Vagina (tissue), 2 donors: ENCODE measurements around the gene DNAH3. TPM values are rescaled to one million over a fixed set of nuclear protein-coding genes. Genes with fewer than 3 reads are reported as not detected.

Source experiments
- DNase-seq, 2 donors: peaks; one replicate each; pipeline ENCODE4 v3.0.0-alpha.2; 2017; ENCODE audit errors: extremely low spot score in 2 of 2
- H3K27ac ChIP-seq: fragments of 200-600 bp; sonication (generic); one replicate; pipeline ENCODE4 v1.5.1; 2019
- H3K27me3 ChIP-seq: fragments of 200-600 bp; sonication (generic); one replicate; pipeline ENCODE4 v1.5.1; 2019
- H3K36me3 ChIP-seq, 2 donors: fragments of 200-600 bp; sonication (generic); one replicate each; pipeline ENCODE4 v1.5.1; 2017 to 2019
- H3K4me1 ChIP-seq: fragments of 200-600 bp; sonication (generic); one replicate; pipeline ENCODE4 v1.5.1; 2019
- H3K4me3 ChIP-seq, 2 donors: fragments of 200-600 bp; sonication (generic); 1 replicate in 1 of 2; 2 replicates in 1 of 2; pipeline ENCODE4 v1.5.1; 2016 to 2019
- H3K9me3 ChIP-seq: fragments of 200-600 bp; sonication (generic); one replicate; pipeline ENCODE4 v1.5.1; 2019
- POLR2A ChIP-seq, 2 donors: fragments of 450-650 bp; IDR thresholded peaks; one replicate each; pipeline ENCODE4 v1.6.1; 2017; ENCODE audit warnings: antibody characterized with exemption in 2 of 2, mild to moderate bottlenecking in 2 of 2, moderate library complexity in 2 of 2
- POLR2AphosphoS5 ChIP-seq, 2 donors: sonication (generic); formaldehyde crosslinking; IDR thresholded peaks; one replicate each; pipeline ENCODE4 v1.9.0; 2017; ENCODE audit warnings: antibody characterized with exemption in 2 of 2, mild to moderate bottlenecking in 2 of 2, low read depth in 1 of 2; ENCODE audit not compliant: insufficient read depth in 1 of 2
- intact Hi-C: fragments of 100-400 bp; cut with DNase I; formaldehyde crosslinking; loops from one replicate; pipeline ENCODE4 v1.15.1; 2023
- total RNA-seq: library from RNA; depleted of rRNA; stranded (reverse); fragments of >200 nt; gene quantifications from one replicate; pipeline ENCODE4 v1.2.3, GENCODE V29; 2016
- TF ChIP-seq, protein P1 (sequence below), 3 experiments: fragments of 450-650 bp in 2 of 3; fragments of 200-600 bp in 1 of 3; sonication (generic) in 1 of 3; IDR thresholded peaks; one replicate each; pipeline ENCODE4 v1.5.1; 2017 to 2019; ENCODE audit warnings: antibody characterized with exemption in 3 of 3, mild to moderate bottlenecking in 2 of 3, moderate library complexity in 2 of 3

DNAH3 gene
- total RNA-seq, 1 donor from 2014 or later = 0.25 TPM

GRCh38 chr16:21026846-21027245 lies 123.8 kb downstream of the DNAH3 start:
- no peak overlapping the region for H3K4me3 ChIP-seq
- no peak overlapping the region for H3K27ac ChIP-seq
- H3K4me1 ChIP-seq = no peaks in the 10 kb centered on the region
- intact Hi-C loops = no loop called here
- H3K36me3 ChIP-seq = no peaks in the 10 kb centered on the region
- H3K9me3 ChIP-seq = no peaks in the 10 kb centered on the region
- TF ChIP-seq POLR2AphosphoS5 (IDR thresholded peaks at IDR 0.05; ENCODE audit: insufficient read depth in 1 of 2, low read depth in 1 of 2) = no peak
- TF ChIP-seq, protein P1, sequence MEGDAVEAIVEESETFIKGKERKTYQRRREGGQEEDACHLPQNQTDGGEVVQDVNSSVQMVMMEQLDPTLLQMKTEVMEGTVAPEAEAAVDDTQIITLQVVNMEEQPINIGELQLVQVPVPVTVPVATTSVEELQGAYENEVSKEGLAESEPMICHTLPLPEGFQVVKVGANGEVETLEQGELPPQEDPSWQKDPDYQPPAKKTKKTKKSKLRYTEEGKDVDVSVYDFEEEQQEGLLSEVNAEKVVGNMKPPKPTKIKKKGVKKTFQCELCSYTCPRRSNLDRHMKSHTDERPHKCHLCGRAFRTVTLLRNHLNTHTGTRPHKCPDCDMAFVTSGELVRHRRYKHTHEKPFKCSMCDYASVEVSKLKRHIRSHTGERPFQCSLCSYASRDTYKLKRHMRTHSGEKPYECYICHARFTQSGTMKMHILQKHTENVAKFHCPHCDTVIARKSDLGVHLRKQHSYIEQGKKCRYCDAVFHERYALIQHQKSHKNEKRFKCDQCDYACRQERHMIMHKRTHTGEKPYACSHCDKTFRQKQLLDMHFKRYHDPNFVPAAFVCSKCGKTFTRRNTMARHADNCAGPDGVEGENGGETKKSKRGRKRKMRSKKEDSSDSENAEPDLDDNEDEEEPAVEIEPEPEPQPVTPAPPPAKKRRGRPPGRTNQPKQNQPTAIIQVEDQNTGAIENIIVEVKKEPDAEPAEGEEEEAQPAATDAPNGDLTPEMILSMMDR (IDR thresholded peaks at IDR 0.05) = no peak
- TF ChIP-seq POLR2A (IDR thresholded peaks at IDR 0.05) = no peak
- DNase-seq = no peak
- H3K27me3 ChIP-seq = no peaks in the 10 kb centered on the region

- Histone ChIP-seq H3K36me3 (no peaks in the 10 kb centered on the region), H3K4me1 (no peaks in the 10 kb centered on the region), H3K9me3 (no peaks in the 10 kb centered on the region), H3K27me3 (no peaks in the 10 kb centered on the region), H3K27ac (no peak overlapping the region), H3K4me3 (no peak overlapping the region)
- TF ChIP-seq, protein P1 (IDR thresholded peaks at IDR 0.05) = no peak
- TF ChIP-seq POLR2AphosphoS5 (IDR thresholded peaks at IDR 0.05; ENCODE audit: insufficient read depth in 1 of 2, low read depth in 1 of 2) = no peak
- no peak for TF ChIP-seq POLR2A (IDR thresholded peaks at IDR 0.05)
- intact Hi-C loops = no loop called here
- no peak for DNase-seq
Observed at GRCh38 chr16:21023509-21024202, 127.0 kb downstream of the DNAH3 start.

DNA sequence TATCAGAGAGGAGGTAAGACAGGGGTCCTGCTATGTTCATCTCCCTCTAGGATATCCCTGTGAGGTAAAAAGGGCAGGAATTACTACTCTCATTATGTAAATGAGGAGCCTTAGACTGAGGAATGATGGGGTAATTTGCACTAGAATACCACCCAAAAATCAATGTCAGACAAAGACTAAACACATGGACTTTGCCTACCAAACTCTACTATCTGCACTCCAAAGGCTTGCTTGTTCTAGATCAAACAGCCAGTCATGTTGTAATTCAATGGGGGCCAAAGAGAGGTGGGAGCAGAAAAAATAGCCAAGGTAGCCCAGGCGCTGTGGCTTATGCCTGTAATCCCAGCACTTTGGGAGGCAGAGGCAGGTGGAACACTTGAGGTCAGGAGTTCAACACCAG lies 129.3 kb downstream of the DNAH3 start:
- Histone ChIP-seq H3K27me3 (no peaks in the 10 kb centered on the region), H3K4me3 (no peak overlapping the region), H3K4me1 (no peaks in the 10 kb centered on the region), H3K27ac (no peak overlapping the region), H3K36me3 (no peaks in the 10 kb centered on the region), H3K9me3 (no peaks in the 10 kb centered on the region)
- no peak for DNase-seq
- intact Hi-C loops = no loop called here
- TF ChIP-seq, protein P1 (IDR thresholded peaks at IDR 0.05) = no peak
- TF ChIP-seq POLR2A (IDR thresholded peaks at IDR 0.05) (no peak), POLR2AphosphoS5 (IDR thresholded peaks at IDR 0.05; ENCODE audit: insufficient read depth in 1 of 2, low read depth in 1 of 2) (no peak)

- Histone ChIP-seq H3K36me3 (no peaks in the 10 kb centered on the region), H3K4me3 (no peak overlapping the region), H3K27ac (no peak overlapping the region), H3K4me1 (no peaks in the 10 kb centered on the region), H3K27me3 (no peaks in the 10 kb centered on the region), H3K9me3 (no peaks in the 10 kb centered on the region)
- intact Hi-C loops = no loop called here
- TF ChIP-seq, protein P1 (IDR thresholded peaks at IDR 0.05) = no peak
- TF ChIP-seq POLR2AphosphoS5 (IDR thresholded peaks at IDR 0.05; ENCODE audit: insufficient read depth in 1 of 2, low read depth in 1 of 2) (no peak), POLR2A (IDR thresholded peaks at IDR 0.05) (no peak)
- no peak for DNase-seq
Observed at GRCh38 chr16:21009815-21010214, 140.8 kb downstream of the DNAH3 start.

- no peaks in the 10 kb centered on the region for H3K36me3 ChIP-seq
- no peaks in the 10 kb centered on the region for H3K9me3 ChIP-seq
- intact Hi-C loops = no loop called here
- no peak overlapping the region for H3K4me3 ChIP-seq
- H3K27me3 ChIP-seq = no peaks in the 10 kb centered on the region
- H3K27ac ChIP-seq = no peak overlapping the region
- DNase-seq = no peak
- no peak for TF ChIP-seq POLR2A (IDR thresholded peaks at IDR 0.05)
- TF ChIP-seq, protein P1 (IDR thresholded peaks at IDR 0.05) = no peak
- no peak for TF ChIP-seq POLR2AphosphoS5 (IDR thresholded peaks at IDR 0.05; ENCODE audit: insufficient read depth in 1 of 2, low read depth in 1 of 2)
- H3K4me1 ChIP-seq = no peaks in the 10 kb centered on the region
Observed at GRCh38 chr16:21005008-21005407, 145.6 kb downstream of the DNAH3 start.
